ENCODE data around the gene SRCAP. TPM values are rescaled to one million over a fixed set of nuclear protein-coding genes. Genes with fewer than 3 reads are reported as not detected.

The SRCAP gene
- total and polyA plus RNA-seq, 11 donors = 22.9 to 51.2 (median 39.7) TPM

- no peaks in the 10 kb centered on the region for H3K27me3 ChIP-seq
- H3K27ac ChIP-seq = peak overlapping the region in 10 of 12 donors; percentile 86 to 97 (median 90)
- 55 to 67% (median 65%) methylated on average over 15 of the region's 15 CpGs for WGBS, 4 donors
- intact Hi-C loops (cut with DNase I) = loop anchor here in 3 of 10 donors (2.0 to 5.0 kb wide), 4 partner anchors 14 to 66 kb away; partner anchors contain the start of genes PHKG2 (in 1 of the 3) and SRCAP (in 1 of the 3)
- H3K9me3 ChIP-seq = no peaks in the 10 kb centered on the region
- H3K36me3 ChIP-seq = peaks cover 0 to 59% (median 53%) of the 10 kb centered on the region in 9 donors
- H3K4me1 ChIP-seq = peaks cover 0 to 57% (median 36%) of the 10 kb centered on the region in 12 donors
- ATAC-seq (no peak), DNase-seq (no peak)
- TF ChIP-seq, protein P1, sequence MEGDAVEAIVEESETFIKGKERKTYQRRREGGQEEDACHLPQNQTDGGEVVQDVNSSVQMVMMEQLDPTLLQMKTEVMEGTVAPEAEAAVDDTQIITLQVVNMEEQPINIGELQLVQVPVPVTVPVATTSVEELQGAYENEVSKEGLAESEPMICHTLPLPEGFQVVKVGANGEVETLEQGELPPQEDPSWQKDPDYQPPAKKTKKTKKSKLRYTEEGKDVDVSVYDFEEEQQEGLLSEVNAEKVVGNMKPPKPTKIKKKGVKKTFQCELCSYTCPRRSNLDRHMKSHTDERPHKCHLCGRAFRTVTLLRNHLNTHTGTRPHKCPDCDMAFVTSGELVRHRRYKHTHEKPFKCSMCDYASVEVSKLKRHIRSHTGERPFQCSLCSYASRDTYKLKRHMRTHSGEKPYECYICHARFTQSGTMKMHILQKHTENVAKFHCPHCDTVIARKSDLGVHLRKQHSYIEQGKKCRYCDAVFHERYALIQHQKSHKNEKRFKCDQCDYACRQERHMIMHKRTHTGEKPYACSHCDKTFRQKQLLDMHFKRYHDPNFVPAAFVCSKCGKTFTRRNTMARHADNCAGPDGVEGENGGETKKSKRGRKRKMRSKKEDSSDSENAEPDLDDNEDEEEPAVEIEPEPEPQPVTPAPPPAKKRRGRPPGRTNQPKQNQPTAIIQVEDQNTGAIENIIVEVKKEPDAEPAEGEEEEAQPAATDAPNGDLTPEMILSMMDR (IDR thresholded peaks at IDR 0.05) = no peak
- TF ChIP-seq POLR2A (IDR thresholded peaks at IDR 0.05) = no peak
- peak overlapping the region; percentile 70 to 99 (median 92) for H3K4me3 ChIP-seq
Observed at GRCh38 chr16:30762991-30763725, 64.2 kb downstream of the SRCAP start.

DNA sequence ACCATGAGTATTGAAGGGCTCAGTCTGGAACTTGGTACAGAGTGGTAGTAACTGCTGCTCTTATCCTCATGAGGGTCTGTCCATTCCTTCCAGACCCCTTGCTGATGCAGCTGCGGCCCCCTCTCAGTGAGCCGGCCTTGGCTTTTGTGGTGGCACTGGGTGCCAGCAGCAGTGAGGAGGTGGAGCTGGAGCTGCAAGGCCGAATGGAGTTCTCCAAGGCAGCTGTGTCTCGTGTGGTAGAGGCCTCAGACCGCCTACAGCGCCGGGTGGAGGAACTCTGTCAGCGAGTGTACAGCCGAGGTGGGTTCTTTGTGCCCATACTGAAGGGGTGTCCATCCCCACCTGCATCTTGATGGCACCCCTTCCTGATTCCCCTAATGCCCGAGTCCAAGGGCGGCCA is 65.1 kb downstream of the SRCAP start:
- H3K4me3 ChIP-seq = no peak overlapping the region
- H3K4me1 ChIP-seq = peaks cover 0 to 55% (median 36%) of the 10 kb centered on the region in 12 donors
- H3K27ac ChIP-seq = no peak overlapping the region
- no peaks in the 10 kb centered on the region for H3K27me3 ChIP-seq
- peaks cover 0 to 65% (median 60%) of the 10 kb centered on the region in 9 donors for H3K36me3 ChIP-seq
- WGBS, 4 donors = 92 to 96% (median 93%) methylated on average over 5 to 11 of the region's 11 CpGs
- intact Hi-C loops (cut with DNase I) = loop anchor here in 2 of 10 donors (5.0 kb wide), 2 partner anchors 33 to 67 kb away; partner anchors contain the start of gene SRCAP (in 1 of the 2)
- DNase-seq = no peak
- no peaks in the 10 kb centered on the region for H3K9me3 ChIP-seq
- ATAC-seq = no peak
- no peak for TF ChIP-seq POLR2A (IDR thresholded peaks at IDR 0.05)
- TF ChIP-seq, protein P1 (IDR thresholded peaks at IDR 0.05) = no peak

GRCh38 chr16:30764816-30765465 is 66.0 kb downstream of the SRCAP start:
- TF ChIP-seq, protein P1 (IDR thresholded peaks at IDR 0.05) = no peak
- TF ChIP-seq POLR2A (IDR thresholded peaks at IDR 0.05) = no peak
- ATAC-seq = no peak
- peaks cover 3 to 73% (median 68%) of the 10 kb centered on the region in 9 donors for H3K36me3 ChIP-seq
- H3K9me3 ChIP-seq = no peaks in the 10 kb centered on the region
- WGBS, 4 donors = 91 to 97% (median 93%) methylated on average over 11 to 12 of the region's 12 CpGs
- H3K4me3 ChIP-seq = no peak overlapping the region
- intact Hi-C loops (cut with DNase I) = loop anchor here in 2 of 10 donors (5.0 kb wide), 2 partner anchors 32 to 68 kb away; partner anchors contain the start of gene SRCAP (in 1 of the 2)
- H3K27me3 ChIP-seq = no peaks in the 10 kb centered on the region
- peaks cover 0 to 55% (median 36%) of the 10 kb centered on the region in 12 donors for H3K4me1 ChIP-seq
- DNase-seq = peak in 1 of 5 donors; percentile 4
- no peak overlapping the region for H3K27ac ChIP-seq
